Effector CD8-positive, alpha-beta T cell (primary cell): ENCODE results near the gene THAP12.

Experiments
- DNase-seq: peaks from one replicate; lab custom pipeline; 2025; lab: John Stamatoyannopoulos, UW

The THAP12 gene

GRCh38 chr11:76303399-76303798 lies 77.5 kb downstream of the THAP12 start:
- no peak for DNase-seq

- DNase-seq, result no peak
These were observed 77.9 kb downstream of the THAP12 start for GRCh38 chr11:76302996-76303395.
